ACC112 (cell line): ENCODE measurements around the gene GJB5.
"Not testable (repeated sequence)": the region's sequence is repeated elsewhere in the genome, so short reads cannot be mapped to it uniquely, and the experiment has no call there.

ENCODE experiments used
- H2AFZ ChIP-seq: fragments of 200-600 bp; sonication (generic); one replicate; pipeline ENCODE4 v1.6.0; 2017; ENCODE audit warnings: antibody characterized with exemption, low read length; ENCODE audit not compliant: unreplicated experiment
- H3K27ac ChIP-seq: fragments of 200-600 bp; sonication (generic); 2 replicates; pipeline ENCODE4 v1.5.1; 2014; ENCODE audit warnings: low read depth, mild to moderate bottlenecking, antibody characterized with exemption, low read length, moderate library complexity
- H3K27me3 ChIP-seq: fragments of 200-600 bp; sonication (generic); 2 replicates; pipeline ENCODE4 v1.6.1; 2014; ENCODE audit warnings: mild to moderate bottlenecking, antibody characterized with exemption, low read length, moderate library complexity, mixed read lengths; ENCODE audit not compliant: insufficient read depth
- H3K36me3 ChIP-seq: fragments of 200-600 bp; sonication (generic); 2 replicates; pipeline ENCODE4 v1.6.1; 2016; ENCODE audit warnings: mild to moderate bottlenecking, antibody characterized with exemption, low read length, moderate library complexity, mixed read lengths; ENCODE audit not compliant: insufficient read depth
- H3K4me1 ChIP-seq: fragments of 200-600 bp; sonication (generic); one replicate; pipeline ENCODE4 v1.6.1; 2016; ENCODE audit warnings: low read length, mixed read lengths; ENCODE audit not compliant: insufficient read depth, unreplicated experiment, control insufficient read depth
- H3K4me3 ChIP-seq: fragments of 200-600 bp; sonication (generic); 2 replicates; pipeline ENCODE4 v1.5.1; 2014; ENCODE audit warnings: mild to moderate bottlenecking, low read depth, low read length
- H3K79me2 ChIP-seq: fragments of 200-600 bp; sonication (generic); one replicate; pipeline ENCODE4 v1.6.0; 2016; ENCODE audit warnings: low read length; ENCODE audit not compliant: control insufficient read depth, unreplicated experiment, insufficient read depth

GJB5 gene

DNA sequence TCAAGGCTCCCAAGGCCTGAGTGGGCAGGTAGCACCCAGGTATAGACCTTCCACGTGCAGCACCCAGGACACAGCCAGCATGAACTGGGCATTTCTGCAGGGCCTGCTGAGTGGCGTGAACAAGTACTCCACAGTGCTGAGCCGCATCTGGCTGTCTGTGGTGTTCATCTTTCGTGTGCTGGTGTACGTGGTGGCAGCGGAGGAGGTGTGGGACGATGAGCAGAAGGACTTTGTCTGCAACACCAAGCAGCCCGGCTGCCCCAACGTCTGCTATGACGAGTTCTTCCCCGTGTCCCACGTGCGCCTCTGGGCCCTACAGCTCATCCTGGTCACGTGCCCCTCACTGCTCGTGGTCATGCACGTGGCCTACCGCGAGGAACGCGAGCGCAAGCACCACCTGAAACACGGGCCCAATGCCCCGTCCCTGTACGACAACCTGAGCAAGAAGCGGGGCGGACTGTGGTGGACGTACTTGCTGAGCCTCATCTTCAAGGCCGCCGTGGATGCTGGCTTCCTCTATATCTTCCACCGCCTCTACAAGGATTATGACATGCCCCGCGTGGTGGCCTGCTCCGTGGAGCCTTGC, 6.4 kb downstream of the GJB5 start:
- no peak overlapping the region for H2AFZ ChIP-seq
- H3K27ac ChIP-seq: no peak overlapping the region
- H3K36me3 ChIP-seq: no peaks in the 10 kb centered on the region
- H3K79me2 ChIP-seq: no peaks in the 10 kb centered on the region
- H3K4me1 ChIP-seq: peaks cover 13% of the 10 kb centered on the region
- H3K27me3 ChIP-seq: peaks cover 5% of the 10 kb centered on the region; the same call in 1 of the 2 replicates
- no peak overlapping the region for H3K4me3 ChIP-seq

DNA sequence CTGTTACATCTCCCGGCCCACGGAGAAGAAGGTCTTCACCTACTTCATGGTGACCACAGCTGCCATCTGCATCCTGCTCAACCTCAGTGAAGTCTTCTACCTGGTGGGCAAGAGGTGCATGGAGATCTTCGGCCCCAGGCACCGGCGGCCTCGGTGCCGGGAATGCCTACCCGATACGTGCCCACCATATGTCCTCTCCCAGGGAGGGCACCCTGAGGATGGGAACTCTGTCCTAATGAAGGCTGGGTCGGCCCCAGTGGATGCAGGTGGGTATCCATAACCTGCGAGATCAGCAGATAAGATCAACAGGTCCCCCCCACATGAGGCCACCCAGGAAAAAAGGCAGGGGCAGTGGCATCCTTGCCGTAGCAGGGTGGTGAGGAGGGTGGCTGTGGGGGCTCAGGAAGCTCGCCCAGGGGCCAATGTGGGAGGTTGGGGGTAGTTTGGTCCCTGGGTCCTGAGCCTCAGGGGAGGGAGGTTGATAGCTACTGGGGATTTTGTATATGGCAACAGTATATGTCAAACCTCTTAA, 7.0 kb downstream of the GJB5 start:
- no peak overlapping the region for H3K27ac ChIP-seq

DNA sequence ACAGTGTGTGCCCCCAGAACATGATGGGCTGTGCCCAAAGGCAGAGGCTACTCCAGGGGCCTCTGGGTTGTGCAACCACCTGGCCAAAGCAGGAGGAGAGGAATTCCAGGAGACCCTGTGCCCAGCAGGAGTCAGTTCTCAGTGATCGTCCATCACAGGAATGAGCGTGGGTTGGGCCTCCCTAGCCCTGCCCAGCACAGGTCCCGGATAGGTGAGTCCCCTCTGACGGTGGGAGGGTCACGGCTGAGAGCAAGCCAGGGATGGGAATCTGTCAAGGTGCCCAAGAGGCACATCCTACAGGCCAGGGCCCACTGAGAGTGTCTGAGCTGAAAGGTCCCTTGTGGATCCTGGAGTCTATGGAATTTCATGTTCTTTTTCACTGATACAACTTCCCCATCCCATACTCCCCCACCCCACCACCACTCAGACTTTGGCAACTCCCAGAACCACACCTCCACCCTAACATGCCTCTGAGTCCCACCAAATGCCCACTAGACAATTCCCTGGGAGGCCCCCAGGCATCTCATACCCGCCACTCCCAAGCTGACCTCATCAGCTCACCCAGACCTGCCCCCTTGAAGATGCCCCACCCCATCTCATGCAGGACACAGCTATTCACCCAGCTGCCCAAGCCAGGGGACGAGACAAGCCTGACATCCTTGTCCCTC, 7.8 kb downstream of the GJB5 start:
- peaks cover 13% of the 10 kb centered on the region for H3K4me1 ChIP-seq
- no peak overlapping the region for H3K4me3 ChIP-seq
- H3K36me3 ChIP-seq: no peaks in the 10 kb centered on the region
- no peaks in the 10 kb centered on the region for H3K79me2 ChIP-seq
- peaks cover 5% of the 10 kb centered on the region; the same call in 1 of the 2 replicates for H3K27me3 ChIP-seq
- H2AFZ ChIP-seq: no peak overlapping the region
- no peak overlapping the region for H3K27ac ChIP-seq

More for the DNA sequence above, 7.0 kb downstream of the GJB5 start:
- H3K4me3 ChIP-seq: no peak overlapping the region
- no peaks in the 10 kb centered on the region for H3K79me2 ChIP-seq
- no peaks in the 10 kb centered on the region for H3K36me3 ChIP-seq
- no peak overlapping the region for H2AFZ ChIP-seq
- H3K27me3 ChIP-seq: peaks cover 5% of the 10 kb centered on the region; the same call in 1 of the 2 replicates
- peaks cover 13% of the 10 kb centered on the region for H3K4me1 ChIP-seq

DNA sequence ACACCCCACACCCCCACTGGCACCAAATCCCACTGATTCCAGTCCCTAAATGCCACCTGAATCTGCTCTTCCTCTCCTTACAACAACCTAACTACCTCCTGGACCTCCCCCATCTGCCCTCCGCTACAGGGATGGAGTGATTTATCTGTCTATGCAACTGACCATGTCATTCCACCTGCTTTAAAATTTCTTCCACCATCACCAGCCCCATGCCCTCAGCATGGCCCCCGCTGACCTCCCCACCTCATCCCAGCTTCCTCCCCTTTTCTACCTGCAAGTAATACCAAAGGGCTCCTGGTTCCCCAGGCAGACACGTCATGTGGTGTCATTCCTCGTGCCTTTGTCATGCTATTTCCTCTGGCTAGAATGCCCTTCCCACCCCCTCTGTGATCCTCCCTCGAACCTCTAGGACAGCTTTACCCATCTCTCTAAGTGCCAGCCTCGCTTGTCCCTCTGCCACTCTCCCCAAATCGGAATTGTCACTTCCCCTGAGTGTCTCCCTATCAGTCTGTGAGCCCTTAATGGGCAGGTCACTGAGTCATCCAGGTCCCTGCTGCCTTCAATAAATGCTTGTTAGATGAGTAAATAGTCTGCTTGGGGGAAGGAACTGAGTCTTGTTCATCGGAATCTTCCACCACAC, 8.4 kb downstream of the GJB5 start:
- Histone ChIP-seq H3K36me3 (no peaks in the 10 kb centered on the region), H3K79me2 (no peaks in the 10 kb centered on the region), H3K4me1 (peaks cover 13% of the 10 kb centered on the region), H3K27me3 (peaks cover 5% of the 10 kb centered on the region; the same call in 1 of the 2 replicates), H3K27ac (no peak overlapping the region), H3K4me3 (peak overlapping the region; percentile 27; the same call in 1 of the 2 replicates), H2AFZ (no peak overlapping the region)

DNA sequence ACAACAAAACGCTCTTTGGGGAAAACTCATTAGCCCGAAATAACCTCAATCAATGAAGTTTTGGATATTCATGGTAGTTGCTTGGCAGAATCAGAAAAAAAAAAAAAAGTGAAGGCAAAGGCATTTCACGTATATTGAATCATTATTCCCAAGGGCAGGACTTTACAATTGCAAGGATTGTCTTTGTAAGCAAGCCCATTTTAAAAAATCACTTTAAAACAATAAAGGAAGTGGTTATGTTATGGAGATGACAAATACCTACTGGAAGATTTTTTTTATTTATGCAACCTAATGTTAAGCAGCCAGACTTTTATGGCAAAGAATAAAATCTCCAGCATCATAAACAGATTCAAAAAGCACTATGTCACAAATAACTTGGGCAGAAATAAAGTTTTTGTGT, 14.0 kb downstream of the GJB5 start:
- no peak overlapping the region for H2AFZ ChIP-seq
- no peaks in the 10 kb centered on the region for H3K36me3 ChIP-seq
- H3K27me3 ChIP-seq: peaks cover 5% of the 10 kb centered on the region; the same call in 1 of the 2 replicates
- H3K4me1 ChIP-seq: peaks cover 14% of the 10 kb centered on the region
- H3K27ac ChIP-seq: no peak overlapping the region
- H3K4me3 ChIP-seq: no peak overlapping the region
- H3K79me2 ChIP-seq: no peaks in the 10 kb centered on the region

DNA sequence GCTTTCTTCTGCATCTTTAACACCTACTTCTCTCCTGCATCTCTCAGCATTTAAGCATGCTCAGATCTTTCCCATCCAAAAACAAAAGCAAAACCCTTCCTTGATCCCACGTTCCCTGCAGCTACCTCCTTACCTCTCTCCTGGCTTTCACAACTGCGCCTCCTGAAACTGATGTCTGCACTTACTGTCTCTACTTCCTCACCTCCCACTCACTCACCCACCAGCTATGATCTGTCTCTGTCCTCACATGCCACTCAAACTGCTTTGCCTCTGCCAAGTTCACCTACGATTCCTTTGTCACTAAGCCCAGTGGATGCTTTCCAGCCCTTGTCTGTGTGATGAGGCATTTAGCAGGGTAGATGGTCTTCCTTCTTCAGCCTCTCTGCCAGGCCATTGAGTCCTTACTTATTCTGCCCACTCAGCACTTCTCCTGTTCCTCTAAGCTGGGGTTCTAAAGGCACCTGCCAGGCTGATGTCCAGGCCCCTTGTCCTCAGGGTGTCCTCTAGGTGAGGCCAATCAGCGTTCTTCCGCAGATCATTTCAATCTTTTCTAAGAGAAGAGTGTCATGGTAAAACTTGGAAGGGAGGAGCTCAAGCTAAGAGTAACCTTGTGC, 16.2 kb downstream of the GJB5 start:
- Histone ChIP-seq H2AFZ (no peak overlapping the region), H3K4me1 (peaks cover 11% of the 10 kb centered on the region), H3K27ac (no peak overlapping the region)

DNA sequence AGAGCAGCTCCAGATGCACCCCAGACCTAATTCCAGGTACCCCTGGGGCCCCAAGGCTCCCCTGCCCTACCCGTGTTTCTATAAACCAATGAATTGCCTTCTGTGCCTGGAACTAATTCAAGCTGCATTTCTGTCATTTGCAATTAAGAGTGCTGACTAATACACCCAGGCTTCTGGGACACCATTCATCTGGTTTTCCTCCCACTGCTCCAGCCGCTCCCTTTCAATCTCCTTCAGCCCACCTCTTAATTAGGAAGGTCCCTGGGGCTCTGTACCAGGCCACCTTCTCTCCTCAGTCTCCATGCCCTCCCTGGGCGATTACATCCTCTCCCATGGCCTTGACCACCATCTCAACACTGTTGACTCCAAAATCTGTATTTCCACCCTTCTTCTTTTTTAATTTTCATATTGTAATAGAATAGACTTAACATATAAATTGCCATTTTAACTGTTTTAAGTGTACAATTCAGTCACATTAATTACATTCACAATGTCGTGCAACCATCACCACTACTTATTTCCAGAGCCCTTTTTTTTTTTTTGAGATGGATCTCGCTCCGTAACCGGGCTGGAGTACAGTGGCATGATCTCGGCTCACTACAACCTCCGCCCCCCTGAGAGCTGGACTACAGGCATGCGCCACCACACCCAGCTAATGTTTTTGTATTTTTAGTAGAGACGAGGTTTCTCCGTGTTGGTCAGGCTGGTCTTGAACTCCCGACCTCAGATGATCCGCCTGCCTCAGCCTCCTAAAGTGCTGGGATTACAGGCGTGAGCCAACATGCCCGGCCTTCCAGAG, 16.9 kb downstream of the GJB5 start:
- Histone ChIP-seq H2AFZ (no peak overlapping the region), H3K4me1 (peaks cover 11% of the 10 kb centered on the region), H3K27ac (no peak overlapping the region), H3K4me3 (no peak overlapping the region), H3K27me3 (no peaks in the 10 kb centered on the region), H3K36me3 (no peaks in the 10 kb centered on the region), H3K79me2 (no peaks in the 10 kb centered on the region)

More for the DNA sequence above, 16.2 kb downstream of the GJB5 start:
- Histone ChIP-seq H3K79me2 (no peaks in the 10 kb centered on the region), H3K36me3 (no peaks in the 10 kb centered on the region), H3K4me3 (no peak overlapping the region), H3K27me3 (no peaks in the 10 kb centered on the region; the same call in 1 of the 2 replicates)

DNA sequence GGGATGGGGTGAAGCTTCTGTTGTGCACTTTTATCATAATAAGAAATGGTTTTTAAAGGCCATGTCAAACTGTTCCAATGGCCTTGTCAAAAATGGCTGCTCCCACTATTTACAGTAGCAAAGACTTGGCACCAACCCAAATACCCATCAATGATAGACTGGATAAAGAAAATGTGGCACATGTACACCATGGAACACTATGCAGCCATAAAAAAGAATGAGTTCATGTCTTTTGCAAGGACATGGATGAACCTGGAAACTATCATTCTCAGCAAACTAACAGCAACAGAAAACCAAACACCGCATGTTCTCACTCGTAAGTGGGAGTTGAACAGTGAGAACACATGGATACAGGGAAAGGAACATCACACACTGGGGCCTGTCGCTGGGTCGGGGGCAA, 18.3 kb downstream of the GJB5 start:
- H3K4me3 ChIP-seq, H3K79me2 ChIP-seq, H3K36me3 ChIP-seq, H3K27ac ChIP-seq, H3K27me3 ChIP-seq, H2AFZ ChIP-seq: not testable (repeated sequence)
- H3K4me1 ChIP-seq: peaks cover 11% of the 10 kb centered on the region

DNA sequence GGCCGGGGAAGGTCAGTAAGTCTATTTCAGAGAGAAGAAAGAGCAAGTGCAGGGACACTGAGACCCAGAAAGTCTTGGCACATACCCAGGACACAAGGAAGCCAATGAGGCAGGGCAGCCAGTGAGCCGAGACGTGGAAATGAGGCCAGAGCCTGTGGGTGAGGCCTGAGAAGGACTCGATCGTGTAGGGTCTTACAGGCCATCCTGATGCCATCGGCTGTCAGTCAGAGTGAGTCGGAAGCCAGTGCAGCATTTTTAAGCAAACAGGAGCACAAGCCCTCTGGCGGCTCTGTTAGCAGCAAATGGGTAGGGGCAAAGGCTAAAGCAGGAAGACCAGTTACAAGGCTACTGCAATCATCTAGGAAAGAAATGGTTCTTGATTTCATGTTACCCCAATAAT, 20.1 kb downstream of the GJB5 start:
- no peaks in the 10 kb centered on the region for H3K27me3 ChIP-seq
- H3K79me2 ChIP-seq: no peaks in the 10 kb centered on the region
- H3K4me3 ChIP-seq: no peak overlapping the region
- H3K4me1 ChIP-seq: no peaks in the 10 kb centered on the region
- no peaks in the 10 kb centered on the region for H3K36me3 ChIP-seq
- no peak overlapping the region for H3K27ac ChIP-seq
- no peak overlapping the region for H2AFZ ChIP-seq

DNA sequence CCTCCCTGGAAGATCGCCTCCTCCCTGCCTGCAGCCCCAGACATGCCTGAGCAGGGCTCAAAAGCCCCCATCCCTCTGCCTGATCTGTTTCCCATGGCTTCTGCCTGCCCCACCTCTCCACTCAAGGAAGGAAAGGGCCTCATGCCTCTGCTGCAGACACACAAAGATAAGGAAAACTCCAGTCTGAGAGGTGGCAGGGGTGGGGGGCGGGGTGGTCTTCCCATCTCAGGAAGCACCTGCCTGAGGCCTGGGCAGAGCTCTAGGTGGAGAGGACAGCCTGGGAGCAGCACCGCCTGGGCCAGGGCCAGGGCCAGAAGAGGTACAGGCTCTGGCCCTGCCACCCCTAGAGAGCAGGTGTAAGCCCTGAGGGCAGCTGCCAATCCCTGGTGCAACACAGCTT, 22.1 kb downstream of the GJB5 start:
- Histone ChIP-seq H3K36me3 (no peaks in the 10 kb centered on the region), H3K27me3 (peaks cover 9% of the 10 kb centered on the region; the same call in 1 of the 2 replicates), H3K4me1 (peaks cover 4% of the 10 kb centered on the region)

More for the DNA sequence above, 22.1 kb downstream of the GJB5 start:
- no peak overlapping the region for H2AFZ ChIP-seq
- H3K79me2 ChIP-seq: no peaks in the 10 kb centered on the region
- H3K4me3 ChIP-seq: no peak overlapping the region
- no peak overlapping the region for H3K27ac ChIP-seq
